Mammary epithelial cell (primary cell): ENCODE results near the gene RAPGEF1.

ENCODE experiments used
- EZH2 ChIP-seq: IDR thresholded peaks from 2 replicates; pipeline ENCODE4 v1.6.1; 2012; ENCODE audit warnings: low read length, inconsistent platforms, borderline replicate concordance
- TF ChIP-seq, protein P1 (sequence below), 2 donors: IDR thresholded peaks in 1 of 2; conservative IDR thresholded peaks in 1 of 2; 2 replicates each; pipeline ENCODE4 v1.5.1; 2011 to 2012; ENCODE audit warnings: inconsistent platforms in 2 of 2, low read length in 2 of 2, mild to moderate bottlenecking in 2 of 2, control low read depth in 1 of 2, low read depth in 1 of 2; ENCODE audit not compliant: insufficient read depth in 1 of 2; ENCODE audit errors: extremely low read depth in 1 of 2

DNA sequence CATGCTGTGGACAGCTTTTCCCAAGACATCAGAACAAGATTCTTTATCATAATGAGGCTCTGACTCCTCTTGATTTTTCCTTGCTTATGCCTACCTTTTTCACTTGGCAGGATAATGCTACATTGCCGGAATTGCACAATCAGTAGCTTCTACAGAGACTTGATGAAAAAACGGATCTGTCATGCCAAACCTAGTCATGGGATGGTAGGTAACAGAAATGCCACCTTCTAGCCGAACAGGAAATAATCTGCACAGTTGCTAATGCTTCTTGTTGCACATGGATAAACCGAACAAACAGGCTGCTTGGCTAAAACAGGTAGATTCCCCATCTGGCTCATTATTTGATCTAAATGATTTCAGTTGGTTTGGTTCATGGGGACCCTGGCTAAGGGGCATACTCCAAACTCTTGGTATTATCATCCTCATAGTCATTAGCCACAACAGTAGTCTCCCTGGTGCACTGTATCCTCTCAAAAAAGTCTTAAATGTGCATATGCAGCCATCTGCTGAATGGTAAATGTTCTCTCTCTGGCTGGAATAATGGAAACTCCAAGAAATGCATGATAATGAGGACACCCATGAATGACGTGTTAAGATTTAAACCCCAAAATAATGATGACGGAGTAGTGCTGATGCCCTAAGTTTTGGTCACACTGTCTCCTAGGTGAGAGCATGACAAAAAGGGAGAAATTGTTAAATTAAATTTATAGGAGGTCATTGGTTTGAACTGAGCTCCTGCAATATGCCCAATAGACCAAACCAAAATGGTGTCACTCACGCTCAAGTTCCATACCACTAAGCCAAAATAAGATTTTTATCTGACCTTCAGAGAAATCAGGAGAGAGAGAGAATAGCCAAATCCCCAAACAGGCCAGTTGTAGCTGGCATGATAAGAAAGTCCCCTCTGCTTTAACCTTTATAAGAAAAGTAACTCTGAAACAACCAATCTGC is 47.0 kb downstream of the RAPGEF1 start:
- TF ChIP-seq, protein P1, sequence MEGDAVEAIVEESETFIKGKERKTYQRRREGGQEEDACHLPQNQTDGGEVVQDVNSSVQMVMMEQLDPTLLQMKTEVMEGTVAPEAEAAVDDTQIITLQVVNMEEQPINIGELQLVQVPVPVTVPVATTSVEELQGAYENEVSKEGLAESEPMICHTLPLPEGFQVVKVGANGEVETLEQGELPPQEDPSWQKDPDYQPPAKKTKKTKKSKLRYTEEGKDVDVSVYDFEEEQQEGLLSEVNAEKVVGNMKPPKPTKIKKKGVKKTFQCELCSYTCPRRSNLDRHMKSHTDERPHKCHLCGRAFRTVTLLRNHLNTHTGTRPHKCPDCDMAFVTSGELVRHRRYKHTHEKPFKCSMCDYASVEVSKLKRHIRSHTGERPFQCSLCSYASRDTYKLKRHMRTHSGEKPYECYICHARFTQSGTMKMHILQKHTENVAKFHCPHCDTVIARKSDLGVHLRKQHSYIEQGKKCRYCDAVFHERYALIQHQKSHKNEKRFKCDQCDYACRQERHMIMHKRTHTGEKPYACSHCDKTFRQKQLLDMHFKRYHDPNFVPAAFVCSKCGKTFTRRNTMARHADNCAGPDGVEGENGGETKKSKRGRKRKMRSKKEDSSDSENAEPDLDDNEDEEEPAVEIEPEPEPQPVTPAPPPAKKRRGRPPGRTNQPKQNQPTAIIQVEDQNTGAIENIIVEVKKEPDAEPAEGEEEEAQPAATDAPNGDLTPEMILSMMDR (conservative IDR thresholded peaks at IDR 0.05 in 1 of 2, IDR thresholded peaks at IDR 0.05 in 1 of 2; ENCODE audit: extremely low read depth in 1 of 2, insufficient read depth in 1 of 2, low read depth in 1 of 2, low read length in 2 of 2) = no peak
- TF ChIP-seq EZH2 = no peak
